GM12878 (cell line): ENCODE measurements around the gene PLEKHN1. TPM values are rescaled to one million over a fixed set of nuclear protein-coding genes. Genes with fewer than 3 reads are reported as not detected.

Experiments used
- ATAC-seq: fragments of 200-7000 bp; cut with Tn5 transposase; 3 replicates; pipeline ENCODE4 v1.9.1; 2020; ENCODE audit warnings: mild to moderate bottlenecking, moderate library complexity
- BruUV-seq: library from RNA; stranded (reverse); fragments of 400-500 nt; replicated peaks from 2 replicates; lab custom pipeline; 2021; lab: Mats Ljungman, UMichigan
- CTCF ChIA-PET: fragments of 300-600 bp; sonication (Branson Sonifier 250); formaldehyde crosslinking; extraction: SDS; loops from one replicate; lab custom pipeline; 2021; ENCODE audit warnings: inconsistent platforms; lab: Yijun Ruan, JAX
- POLR2A ChIA-PET: fragments of 350-600 bp; formaldehyde crosslinking; extraction: SDS; loops from one replicate; lab custom pipeline; 2021; ENCODE audit warnings: inconsistent platforms; lab: Charles Lee
- RAD21 ChIA-PET: fragments of 300-600 bp; sonication (Branson Sonifier 250); formaldehyde crosslinking; loops from one replicate; lab custom pipeline; 2023; ENCODE audit warnings: antibody characterized with exemption; ENCODE audit not compliant: unreplicated experiment; lab: Charles Lee
- SMC1A ChIA-PET: fragments of 300-600 bp; sonication (Branson Sonifier 250); formaldehyde crosslinking; loops from one replicate; lab custom pipeline; 2023; ENCODE audit not compliant: unreplicated experiment, uncharacterized antibody; lab: Charles Lee
- DNase-seq: peaks from one replicate; pipeline ENCODE4 v3.0.0-alpha.2; 2011; ENCODE audit warnings: low read depth, low spot score
- FAIRE-seq: peaks from 3 replicates; lab custom pipeline; 2011; peaks lifted over from hg19 to GRCh38; lab: Jason Lieb, UNC
- H2AFZ ChIP-seq: 2 replicates; pipeline ENCODE4 v1.6.0; 2011; ENCODE audit warnings: low read depth, low read length, control low read depth; ENCODE audit not compliant: control insufficient read depth
- H3K27ac ChIP-seq: 2 replicates; pipeline ENCODE4 v1.5.1; 2011; ENCODE audit warnings: control low read depth; ENCODE audit not compliant: control insufficient read depth, insufficient read depth
- H3K27me3 ChIP-seq, 2 experiments: replicated peaks in 1 of 2; 2 replicates each; pipeline versions ENCODE4 v1.6.0 to v1.6.1; 2011; ENCODE audit warnings: low read length in 1 of 2; ENCODE audit not compliant: control insufficient read depth in 2 of 2, insufficient read depth in 2 of 2
- H3K36me3 ChIP-seq, 2 experiments: 2 replicates each; pipeline ENCODE4 v1.5.1; 2011; ENCODE audit warnings: low read length in 1 of 2; ENCODE audit not compliant: control insufficient read depth in 2 of 2, insufficient read depth in 2 of 2
- H3K4me1 ChIP-seq: 2 replicates; pipeline ENCODE4 v1.6.1; 2011; ENCODE audit warnings: mild to moderate bottlenecking, low read length, moderate library complexity, mixed read lengths; ENCODE audit not compliant: control insufficient read depth, insufficient read depth
- H3K4me2 ChIP-seq: 2 replicates; pipeline ENCODE4 v1.6.0; 2011; ENCODE audit warnings: control low read depth; ENCODE audit not compliant: control insufficient read depth, insufficient read depth
- H3K4me3 ChIP-seq: fragments of 200-600 bp; sonication (generic); 2 replicates; pipeline ENCODE4 v1.5.1; 2016
- H3K79me2 ChIP-seq: 2 replicates; pipeline ENCODE4 v1.6.0; 2011; ENCODE audit warnings: low read length; ENCODE audit not compliant: control insufficient read depth, insufficient read depth
- H3K9ac ChIP-seq: 2 replicates; pipeline ENCODE4 v1.8.0; 2011; ENCODE audit warnings: low read length, control low read depth, mixed read lengths; ENCODE audit not compliant: control insufficient read depth, insufficient read depth
- H3K9me3 ChIP-seq: replicated peaks from 3 replicates; pipeline ENCODE4 v1.5.1; 2011; ENCODE audit warnings: mild to moderate bottlenecking, low read length; ENCODE audit not compliant: control insufficient read depth, insufficient read depth
- H4K20me1 ChIP-seq: 2 replicates; pipeline ENCODE4 v1.6.0; 2011; ENCODE audit not compliant: control insufficient read depth, insufficient read depth
- E2F4 ChIP-seq: IDR thresholded peaks from 2 replicates; pipeline ENCODE4 v1.6.1; 2012; ENCODE audit warnings: low read depth, low read length, improper control_type of control experiment
- GABPA ChIP-seq: IDR thresholded peaks from 2 replicates; pipeline ENCODE4 v1.6.1; 2014; ENCODE audit warnings: antibody characterized with exemption, low read depth, mild to moderate bottlenecking, inconsistent platforms
- JUND ChIP-seq: IDR thresholded peaks from 2 replicates; pipeline ENCODE4 v1.6.1; 2012; ENCODE audit warnings: low read depth, mild to moderate bottlenecking, low read length, improper control_type of control experiment, moderate library complexity
- MEF2B ChIP-seq: fragments of 450-650 bp; IDR thresholded peaks from 2 replicates; pipeline ENCODE4 v1.6.1; 2018; ENCODE audit warnings: mild to moderate bottlenecking, moderate library complexity; ENCODE audit not compliant: partially characterized antibody, poor library complexity, severe bottlenecking
- PBX3 ChIP-seq: IDR thresholded peaks from 2 replicates; pipeline ENCODE4 v1.6.1; 2011; ENCODE audit warnings: mild to moderate bottlenecking, low read depth, low read length, moderate library complexity; ENCODE audit not compliant: insufficient replicate concordance
- POLR2A ChIP-seq: IDR thresholded peaks from 2 replicates; pipeline ENCODE4 v1.6.1; 2011; ENCODE audit warnings: low read depth, mild to moderate bottlenecking, low read length
- TARDBP ChIP-seq: IDR thresholded peaks from 2 replicates; pipeline ENCODE4 v1.6.1; 2016; ENCODE audit warnings: borderline replicate concordance
- ZNF274 ChIP-seq: IDR thresholded peaks from one replicate; pipeline ENCODE4 v1.8.0; 2011; ENCODE audit not compliant: insufficient read length, insufficient read depth
- WGBS: methylation state at CpG from one replicate; pipeline ENCODE4 v1.1.6; 2016; ENCODE audit warnings: low lambda C conversion rate; ENCODE audit not compliant: insufficient replicate concordance, insufficient coverage; ENCODE audit errors: missing lambda C conversion rate; 5-methylcytosine and 5-hydroxymethylcytosine counted together
- in situ Hi-C: fragments of 300-500 bp; cut with MboI; formaldehyde crosslinking; loops from 9 replicates; pipeline ENCODE4 v1.14.3; 2018; ENCODE audit warnings: mixed read lengths
- intact Hi-C: fragments of 100-400 bp; cut with micrococcal nuclease; formaldehyde crosslinking; loops from one replicate; pipeline ENCODE4 v1.14.2; 2022; ENCODE audit not compliant: unreplicated experiment
- polyA plus RNA-seq, 11 experiments: library from polyadenylated mRNA; depleted of rRNA in 4 of 11; unstranded in 6 of 11; stranded (reverse) in 5 of 11; fragments of >200 nt; fragmentation: Nextera tagmentation in 4 of 11; fragmentation: Illumina TruSeq in 1 of 11; extraction: Ambion mirVana in 4 of 11; extraction: Trizol in 1 of 11; gene quantifications; 1 replicate in 1 of 11; 2 replicates in 10 of 11; pipeline versions ENCODE4 v1.2.1 to v1.2.3, GENCODE V29; 2011 to 2016; ENCODE audit warnings: inconsistent platforms in 2 of 11, missing spikeins in 2 of 11, low read depth in 1 of 11
- total RNA-seq, 4 experiments: library from RNA; depleted of rRNA in 3 of 4; stranded (reverse); fragments of >200 nt in 3 of 4; fragmentation: Illumina TruSeq in 1 of 4; extraction: Trizol in 1 of 4; gene quantifications; 2 replicates each; pipeline versions ENCODE4 v1.2.1 to v1.2.3, GENCODE V29; 2013 to 2021
- TF ChIP-seq, protein P1 (sequence below): fragments of 450-650 bp; IDR thresholded peaks from 2 replicates; pipeline ENCODE4 v1.6.1; 2017; ENCODE audit warnings: mild to moderate bottlenecking
- TF ChIP-seq, protein P2 (sequence below): IDR thresholded peaks from 2 replicates; pipeline ENCODE4 v1.6.1; 2011; ENCODE audit warnings: low read depth, low read length, improper control_type of control experiment, borderline replicate concordance
- TF ChIP-seq, protein P3 (sequence below): IDR thresholded peaks from 2 replicates; pipeline ENCODE4 v1.6.1; 2011; ENCODE audit warnings: borderline replicate concordance, low read depth, mild to moderate bottlenecking, moderate library complexity, low read length; ENCODE audit not compliant: insufficient read depth, poor library complexity, severe bottlenecking

Gene PLEKHN1
- total and polyA plus RNA-seq, 10 of the 15 experiments (the other 5 are each of a cell fraction or from before 2014, with no cell fraction given), result 0.04 to 0.26 (median 0.18) TPM; not detected in 6

DNA sequence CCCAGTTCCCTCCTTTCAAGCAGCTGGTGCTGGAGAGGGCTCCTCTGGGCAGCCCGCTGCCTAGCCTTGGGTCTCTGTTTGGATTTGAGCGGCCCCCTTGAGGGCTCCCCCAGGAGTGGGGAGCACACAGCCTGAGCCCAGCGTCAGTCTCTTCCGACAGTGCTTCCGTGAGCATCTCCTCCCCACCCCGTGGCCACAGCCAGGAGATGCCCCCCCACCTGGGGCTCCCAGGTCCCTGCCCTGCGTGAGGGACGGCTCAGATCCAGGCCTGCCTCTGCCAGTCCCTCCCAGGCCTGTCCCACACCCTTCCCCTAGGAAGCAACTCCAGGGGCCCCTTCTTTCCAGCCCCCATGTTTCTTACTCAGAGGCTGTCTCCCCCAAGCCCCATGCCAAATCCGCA is 39.0 kb upstream of the PLEKHN1 start (continued):
- no peak for TF ChIP-seq PBX3

DNA sequence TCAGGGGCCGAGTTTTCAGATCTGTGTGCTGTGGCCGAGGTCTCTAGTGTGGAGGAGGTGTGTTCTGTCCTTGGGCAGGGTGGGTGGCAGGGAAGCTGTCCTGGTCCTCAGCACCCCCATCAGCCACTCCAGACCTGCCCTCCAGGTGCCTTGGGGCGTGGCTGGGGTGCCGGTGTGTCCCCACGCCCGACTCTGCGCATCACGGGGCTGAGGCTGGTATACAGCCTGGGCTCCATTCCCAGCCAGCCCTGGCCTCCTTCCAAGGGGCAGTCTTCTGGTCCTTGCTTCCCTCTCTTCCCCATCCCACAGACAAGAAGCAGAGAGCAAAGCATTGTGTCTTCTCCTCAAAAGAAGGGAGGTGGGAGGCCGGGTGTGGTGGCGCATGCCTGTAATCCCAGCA is 38.5 kb upstream of the PLEKHN1 start:
- Histone ChIP-seq H3K79me2 (no peaks in the 10 kb centered on the region), H3K27ac (no peak overlapping the region), H3K4me2 (no peak overlapping the region), H3K27me3 (peaks cover 13 to 16% of the 10 kb centered on the region in 2 experiments), H3K4me3 (no peak overlapping the region), H3K4me1 (no peaks in the 10 kb centered on the region)
- FAIRE-seq, result no peak
- intact Hi-C loops (no loop called here), in situ Hi-C loops (no loop called here)
- 73% methylated on average over 10 of the region's 10 CpGs for whole genome bisulfite sequencing
- POLR2A ChIA-PET, result no interaction called here
- no peak for TF ChIP-seq POLR2A
- TF ChIP-seq, protein P1, sequence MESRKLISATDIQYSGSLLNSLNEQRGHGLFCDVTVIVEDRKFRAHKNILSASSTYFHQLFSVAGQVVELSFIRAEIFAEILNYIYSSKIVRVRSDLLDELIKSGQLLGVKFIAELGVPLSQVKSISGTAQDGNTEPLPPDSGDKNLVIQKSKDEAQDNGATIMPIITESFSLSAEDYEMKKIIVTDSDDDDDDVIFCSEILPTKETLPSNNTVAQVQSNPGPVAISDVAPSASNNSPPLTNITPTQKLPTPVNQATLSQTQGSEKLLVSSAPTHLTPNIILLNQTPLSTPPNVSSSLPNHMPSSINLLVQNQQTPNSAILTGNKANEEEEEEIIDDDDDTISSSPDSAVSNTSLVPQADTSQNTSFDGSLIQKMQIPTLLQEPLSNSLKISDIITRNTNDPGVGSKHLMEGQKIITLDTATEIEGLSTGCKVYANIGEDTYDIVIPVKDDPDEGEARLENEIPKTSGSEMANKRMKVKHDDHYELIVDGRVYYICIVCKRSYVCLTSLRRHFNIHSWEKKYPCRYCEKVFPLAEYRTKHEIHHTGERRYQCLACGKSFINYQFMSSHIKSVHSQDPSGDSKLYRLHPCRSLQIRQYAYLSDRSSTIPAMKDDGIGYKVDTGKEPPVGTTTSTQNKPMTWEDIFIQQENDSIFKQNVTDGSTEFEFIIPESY, result no peak
- no peak for TF ChIP-seq MEF2B
- TF ChIP-seq E2F4, result no peak
- TF ChIP-seq, protein P2, sequence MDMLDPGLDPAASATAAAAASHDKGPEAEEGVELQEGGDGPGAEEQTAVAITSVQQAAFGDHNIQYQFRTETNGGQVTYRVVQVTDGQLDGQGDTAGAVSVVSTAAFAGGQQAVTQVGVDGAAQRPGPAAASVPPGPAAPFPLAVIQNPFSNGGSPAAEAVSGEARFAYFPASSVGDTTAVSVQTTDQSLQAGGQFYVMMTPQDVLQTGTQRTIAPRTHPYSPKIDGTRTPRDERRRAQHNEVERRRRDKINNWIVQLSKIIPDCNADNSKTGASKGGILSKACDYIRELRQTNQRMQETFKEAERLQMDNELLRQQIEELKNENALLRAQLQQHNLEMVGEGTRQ, result no peak
- TF ChIP-seq ZNF274, result no peak
- TF ChIP-seq TARDBP, result no peak
- TF ChIP-seq JUND, result no peak
- TF ChIP-seq, protein P3, sequence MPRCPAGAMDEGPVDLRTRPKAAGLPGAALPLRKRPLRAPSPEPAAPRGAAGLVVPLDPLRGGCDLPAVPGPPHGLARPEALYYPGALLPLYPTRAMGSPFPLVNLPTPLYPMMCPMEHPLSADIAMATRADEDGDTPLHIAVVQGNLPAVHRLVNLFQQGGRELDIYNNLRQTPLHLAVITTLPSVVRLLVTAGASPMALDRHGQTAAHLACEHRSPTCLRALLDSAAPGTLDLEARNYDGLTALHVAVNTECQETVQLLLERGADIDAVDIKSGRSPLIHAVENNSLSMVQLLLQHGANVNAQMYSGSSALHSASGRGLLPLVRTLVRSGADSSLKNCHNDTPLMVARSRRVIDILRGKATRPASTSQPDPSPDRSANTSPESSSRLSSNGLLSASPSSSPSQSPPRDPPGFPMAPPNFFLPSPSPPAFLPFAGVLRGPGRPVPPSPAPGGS, result no peak
- TF ChIP-seq GABPA, result no peak
- TF ChIP-seq, all 136 proteins: peak for 0
- CTCF ChIA-PET, result no interaction called here
- no peak for ATAC-seq
- RAD21 ChIA-PET, result no interaction called here
- Histone ChIP-seq H3K36me3 (no peaks in the 10 kb centered on the region), H2AFZ (no peak overlapping the region), H3K9ac (no peak overlapping the region), H4K20me1 (no peaks in the 10 kb centered on the region; the same call in 1 of the 2 replicates), H3K9me3 (no peaks in the 10 kb centered on the region)
- BruUV-seq, result no TSS peak
- SMC1A ChIA-PET, result no interaction called here
- no peak for DNase-seq
